ENCODE measurements around the gene NMRK2.
"Not testable (repeated sequence)": the region's sequence is repeated elsewhere in the genome, so short reads cannot be mapped to it uniquely, and the experiment has no call there.

NMRK2 gene

DNA sequence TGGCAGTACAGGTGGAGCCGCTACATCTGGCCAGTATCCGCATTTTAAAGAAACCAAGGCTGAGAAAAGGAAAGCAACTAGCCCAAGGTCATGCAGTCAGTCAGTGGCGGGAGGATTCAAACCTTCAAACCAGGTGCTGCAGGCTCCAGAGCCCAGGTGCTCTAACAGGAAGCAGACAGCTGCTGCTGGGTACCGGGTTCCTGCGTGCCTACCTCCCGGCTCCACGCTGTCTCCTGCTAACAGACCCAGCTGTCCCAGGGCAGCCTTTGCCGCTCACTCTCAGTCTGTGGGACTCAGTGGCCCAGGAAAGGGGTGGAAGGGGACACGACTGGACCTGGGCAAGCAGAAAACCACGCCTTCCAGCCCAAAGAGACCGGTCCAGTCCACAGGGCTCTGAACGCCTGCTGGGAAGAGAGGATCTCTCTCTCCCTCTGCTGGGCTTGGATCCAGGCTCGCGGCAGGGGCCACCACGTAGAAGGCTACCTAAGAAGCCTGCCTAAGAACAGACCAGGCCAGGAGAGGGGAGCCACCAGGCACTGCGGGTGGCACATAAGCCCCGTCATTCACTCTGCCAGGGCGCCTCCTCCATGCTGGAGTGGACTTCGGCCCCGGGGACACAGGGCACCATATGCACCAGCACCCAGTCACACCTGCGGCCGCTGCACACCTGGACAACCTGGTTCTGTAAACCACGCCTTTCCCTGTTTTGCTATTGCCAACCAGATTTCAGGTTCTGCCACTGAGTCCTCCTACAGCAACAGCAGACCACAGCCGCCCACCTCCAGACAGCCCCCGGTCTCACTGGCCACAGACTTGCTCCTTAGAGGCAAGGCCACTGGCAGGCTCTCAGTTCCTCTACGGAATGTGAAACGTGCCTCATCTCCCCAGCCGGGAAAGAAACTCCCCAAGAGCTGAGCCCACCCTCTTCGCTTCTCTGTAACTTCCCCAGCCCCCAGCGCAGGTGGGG, 33.5 kb downstream of the NMRK2 start:
- DNase-seq, result no peak

DNA sequence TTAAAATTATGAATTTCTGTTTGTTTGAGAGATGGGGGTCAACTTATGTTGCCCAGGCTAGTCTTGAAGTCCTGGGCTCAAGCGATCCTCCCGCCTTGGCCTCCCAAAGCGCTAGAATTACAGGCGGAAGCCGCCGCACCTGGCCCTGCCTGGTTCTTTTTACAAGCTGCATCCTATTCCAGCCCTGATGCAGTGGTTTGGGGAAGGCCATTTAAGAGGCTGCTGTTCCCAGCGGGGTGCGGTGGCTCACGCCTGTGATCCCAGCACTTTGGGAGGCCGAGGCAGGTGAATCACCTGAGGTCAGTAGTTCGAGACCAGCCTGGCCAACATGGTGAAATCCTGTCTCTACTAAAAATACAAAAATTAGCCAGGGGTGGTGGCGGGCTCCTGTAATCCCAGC, 35.1 kb downstream of the NMRK2 start:
- not testable (repeated sequence) for DNase-seq

DNA sequence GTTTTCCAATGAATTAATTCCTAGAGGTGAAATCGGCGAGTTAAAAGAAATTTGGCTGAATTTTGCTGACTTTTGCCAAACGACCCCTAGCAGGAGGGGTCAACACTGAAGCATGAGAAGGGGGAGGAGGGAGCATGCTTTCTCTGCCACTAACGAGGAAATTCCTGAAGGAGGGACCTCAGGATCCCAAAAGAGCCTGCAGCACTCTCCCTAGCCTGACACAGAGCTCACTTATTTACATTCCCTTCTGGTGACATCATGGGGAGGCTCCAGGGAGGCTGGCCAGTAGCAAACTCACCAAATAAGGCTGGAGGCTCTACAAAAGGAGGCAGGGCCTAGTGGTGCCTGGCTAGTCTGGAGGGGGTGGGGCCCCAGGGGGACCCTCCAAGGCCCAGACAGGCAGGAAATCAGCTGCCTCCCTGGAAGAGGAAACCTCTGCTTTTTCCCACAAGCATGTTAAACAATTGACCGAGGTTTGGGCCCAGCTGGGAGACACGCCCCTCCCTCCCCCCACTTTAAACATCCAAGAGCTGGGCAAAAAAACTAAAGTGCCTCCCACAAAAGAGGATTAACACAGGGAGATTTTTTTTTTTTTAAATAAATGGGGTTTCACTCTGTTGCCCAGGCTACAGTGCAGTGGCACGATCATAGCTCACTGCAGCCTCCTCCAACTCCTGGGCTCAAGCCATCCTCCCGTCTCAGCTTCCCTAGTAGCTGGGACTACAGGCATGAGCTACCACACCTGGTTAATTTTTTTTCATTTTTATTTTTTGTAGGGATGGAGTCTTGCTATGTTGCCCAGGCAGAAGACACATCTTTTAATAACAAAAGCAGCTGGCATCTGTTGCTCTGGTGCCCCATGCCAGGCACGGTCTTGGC, 35.9 kb downstream of the NMRK2 start:
- DNase-seq, result no peak

DNA sequence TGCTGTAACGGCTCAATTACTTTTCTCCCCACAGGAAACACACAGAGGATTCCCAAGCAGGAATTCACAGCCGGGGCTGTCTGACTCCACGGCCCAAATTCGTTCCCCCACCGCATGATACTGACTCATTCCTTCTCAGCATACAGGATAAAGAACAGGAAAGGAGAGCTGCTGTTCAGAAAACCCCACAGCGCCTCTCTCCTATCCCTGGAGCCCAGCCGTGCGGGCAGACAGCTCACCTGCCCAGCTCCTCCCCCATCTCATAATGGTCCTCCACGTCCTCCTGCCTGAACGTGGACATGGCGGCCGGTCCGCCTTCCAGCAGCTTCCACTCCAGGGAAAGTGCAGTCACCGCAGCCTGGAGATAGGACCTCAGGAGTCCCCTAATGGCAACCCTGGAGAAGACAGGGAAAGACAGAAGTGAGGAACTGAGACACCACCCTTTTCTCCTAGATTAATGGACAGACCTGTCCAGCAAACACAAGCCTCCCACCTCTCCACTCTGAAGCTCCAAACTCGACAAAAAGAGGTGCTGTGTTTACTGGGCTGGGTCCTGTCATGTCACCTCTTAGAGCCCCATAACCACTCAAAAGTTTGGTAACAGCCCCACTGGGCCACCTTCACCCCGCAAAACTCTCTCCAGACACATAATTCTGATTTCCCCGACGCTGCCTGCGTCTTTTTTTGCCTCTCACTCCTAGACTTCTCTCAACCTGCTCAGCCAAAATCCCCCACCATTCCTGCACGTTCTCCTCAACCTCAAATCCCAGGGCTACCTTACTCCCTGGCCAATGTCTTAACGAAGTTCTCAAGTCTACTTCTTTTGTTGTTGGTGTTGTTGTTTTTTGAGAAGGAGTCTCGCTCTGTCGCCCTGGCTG, 36.8 kb downstream of the NMRK2 start:
- DNase-seq, result no peak

DNA sequence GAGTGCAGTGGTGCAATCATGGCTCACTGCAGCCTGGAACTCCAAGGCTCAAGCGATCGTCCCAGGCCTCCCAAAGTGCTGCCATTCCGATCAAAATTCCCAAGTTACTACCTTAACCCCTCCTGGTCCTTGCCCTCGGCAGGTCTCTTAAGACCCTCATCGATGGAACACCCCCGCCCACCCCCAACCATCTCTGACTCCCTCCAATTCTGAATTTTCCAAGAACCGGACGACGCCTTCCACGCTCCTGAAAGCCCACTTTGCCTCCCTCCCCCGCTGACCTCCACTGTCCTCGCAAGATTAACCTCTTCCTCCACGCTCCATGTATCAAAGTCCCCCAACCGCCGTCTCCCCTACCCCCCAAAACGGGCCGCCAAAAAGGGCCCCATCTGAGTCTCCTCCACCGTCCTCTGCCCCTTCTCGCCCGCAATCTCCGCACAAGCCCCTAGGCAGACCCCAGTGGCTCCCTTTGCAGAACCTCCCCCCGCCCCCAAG, 37.5 kb downstream of the NMRK2 start:
- no peak for DNase-seq

DNA sequence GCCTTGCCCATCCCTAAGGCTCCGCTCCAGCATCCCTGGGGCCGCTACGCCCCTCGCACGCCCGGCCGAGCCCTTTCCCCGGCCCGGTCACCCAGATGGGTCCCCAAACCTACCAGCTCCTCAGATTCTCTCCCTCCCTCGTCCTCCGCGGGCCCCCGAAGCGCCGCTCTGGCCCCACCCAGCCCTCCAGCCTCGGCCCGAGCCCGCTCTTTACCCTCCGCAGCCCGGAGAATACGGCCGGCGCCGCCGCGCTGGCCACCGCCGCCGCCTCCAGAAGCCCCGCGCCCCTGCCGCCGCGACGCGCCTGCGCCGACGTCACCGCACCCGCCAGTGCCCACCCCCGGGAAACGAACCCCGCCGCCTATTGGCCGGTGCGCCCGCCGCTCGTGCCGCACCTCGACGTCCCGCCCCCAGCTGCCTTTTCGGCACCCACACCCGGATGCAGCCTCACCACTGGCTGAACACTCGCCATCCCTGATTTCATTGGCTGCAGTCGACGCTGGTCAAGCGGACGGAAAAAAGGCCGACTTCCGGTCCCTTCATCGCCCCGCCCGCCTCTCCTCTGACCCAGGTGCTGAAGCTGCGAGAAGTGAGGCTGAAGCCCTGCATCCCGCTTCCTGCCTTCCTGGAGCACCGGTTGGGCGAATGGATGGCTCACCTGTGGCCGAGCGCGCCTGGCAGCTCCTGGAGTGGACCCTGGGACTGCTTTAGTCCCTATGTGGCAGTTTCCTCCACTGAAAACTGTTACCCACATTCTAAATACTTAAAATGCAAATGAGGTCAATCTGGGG, 38.1 kb downstream of the NMRK2 start, which contains the start of gene DAPK3:
TSS of gene DAPK3 (minus strand) at position 292 of the 791 bp plus-strand sequence. CDS start 1,364 bp downstream, outside the sequence.
- peak; percentile 87 for DNase-seq

DNA sequence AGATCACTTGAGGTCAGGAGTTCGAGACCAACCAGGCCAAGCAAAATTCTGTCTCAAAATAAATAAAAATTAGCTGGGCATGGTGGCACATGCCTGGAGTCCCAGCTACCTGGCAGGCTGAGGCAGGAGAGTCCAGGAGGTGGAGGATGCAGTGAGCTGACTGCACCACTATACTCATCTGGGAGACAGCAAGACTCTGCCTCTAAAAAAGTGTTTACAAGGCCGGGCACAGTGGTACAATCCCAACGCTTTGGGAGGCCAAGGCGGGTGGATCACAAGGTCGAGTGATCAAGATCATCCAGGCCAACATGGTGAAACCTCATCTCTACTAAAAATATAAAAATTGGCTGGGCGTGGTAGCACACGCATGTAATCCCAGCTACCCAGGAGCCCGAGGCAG, 42.3 kb downstream of the NMRK2 start:
- DNase-seq, result no peak

DNA sequence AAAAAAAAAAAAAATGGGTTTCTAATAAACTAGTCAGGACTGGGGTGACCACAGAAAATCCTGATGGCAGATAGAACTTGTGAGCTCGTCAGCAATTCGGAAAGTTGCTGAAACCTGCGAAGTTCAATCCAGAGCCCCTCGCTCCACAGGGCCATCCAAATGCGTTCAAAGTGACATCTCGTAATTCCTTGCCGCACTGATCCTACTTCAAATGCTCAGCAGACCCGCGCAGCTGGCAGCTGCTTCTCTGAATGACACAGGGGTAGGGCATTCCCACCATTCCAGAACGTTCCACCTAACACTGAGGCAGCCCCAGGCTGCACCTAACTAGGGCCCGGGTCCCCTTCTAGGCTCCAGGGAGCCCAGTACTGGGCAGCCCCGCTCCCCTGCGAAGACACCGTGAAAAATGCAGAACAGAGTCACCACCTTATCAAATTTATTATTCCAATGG, 42.8 kb downstream of the NMRK2 start:
- DNase-seq, result no peak

DNA sequence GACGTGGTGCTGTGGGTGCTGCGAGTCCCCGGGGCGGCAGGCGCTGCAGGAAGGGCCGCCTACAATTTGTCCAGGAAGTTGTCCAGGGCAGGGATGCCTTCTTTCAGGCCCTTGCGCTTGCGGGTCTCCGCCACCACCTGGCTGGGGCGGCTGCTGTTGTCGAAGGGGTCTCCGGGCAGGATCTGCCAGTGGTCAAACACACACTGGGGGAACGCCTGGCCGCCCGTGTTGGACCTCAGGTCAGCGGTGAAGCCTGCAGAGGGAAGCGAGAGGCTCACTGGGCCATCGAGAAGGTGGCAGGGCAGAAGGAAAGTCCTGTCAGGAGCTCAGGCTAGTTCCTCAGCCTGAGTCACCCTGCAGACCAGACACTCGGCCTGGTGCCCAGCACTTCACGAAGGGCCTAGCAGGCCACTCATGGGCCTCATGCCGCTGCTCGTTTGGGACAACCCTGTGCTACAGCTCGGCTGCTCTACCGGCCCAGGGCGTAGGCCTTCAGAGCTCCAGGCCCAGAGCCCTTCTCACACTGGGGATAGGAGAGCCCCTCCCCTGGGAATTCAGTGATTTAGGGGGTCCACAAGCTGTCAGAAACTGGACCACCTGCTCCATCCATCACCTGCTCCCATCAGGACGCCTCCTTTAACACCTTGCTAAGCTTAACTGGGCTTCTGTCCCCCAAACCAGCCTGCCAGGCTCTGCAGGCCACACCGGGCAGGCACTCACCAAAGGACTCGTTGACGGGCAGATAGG, 43.8 kb downstream of the NMRK2 start:
- DNase-seq, result no peak

DNA sequence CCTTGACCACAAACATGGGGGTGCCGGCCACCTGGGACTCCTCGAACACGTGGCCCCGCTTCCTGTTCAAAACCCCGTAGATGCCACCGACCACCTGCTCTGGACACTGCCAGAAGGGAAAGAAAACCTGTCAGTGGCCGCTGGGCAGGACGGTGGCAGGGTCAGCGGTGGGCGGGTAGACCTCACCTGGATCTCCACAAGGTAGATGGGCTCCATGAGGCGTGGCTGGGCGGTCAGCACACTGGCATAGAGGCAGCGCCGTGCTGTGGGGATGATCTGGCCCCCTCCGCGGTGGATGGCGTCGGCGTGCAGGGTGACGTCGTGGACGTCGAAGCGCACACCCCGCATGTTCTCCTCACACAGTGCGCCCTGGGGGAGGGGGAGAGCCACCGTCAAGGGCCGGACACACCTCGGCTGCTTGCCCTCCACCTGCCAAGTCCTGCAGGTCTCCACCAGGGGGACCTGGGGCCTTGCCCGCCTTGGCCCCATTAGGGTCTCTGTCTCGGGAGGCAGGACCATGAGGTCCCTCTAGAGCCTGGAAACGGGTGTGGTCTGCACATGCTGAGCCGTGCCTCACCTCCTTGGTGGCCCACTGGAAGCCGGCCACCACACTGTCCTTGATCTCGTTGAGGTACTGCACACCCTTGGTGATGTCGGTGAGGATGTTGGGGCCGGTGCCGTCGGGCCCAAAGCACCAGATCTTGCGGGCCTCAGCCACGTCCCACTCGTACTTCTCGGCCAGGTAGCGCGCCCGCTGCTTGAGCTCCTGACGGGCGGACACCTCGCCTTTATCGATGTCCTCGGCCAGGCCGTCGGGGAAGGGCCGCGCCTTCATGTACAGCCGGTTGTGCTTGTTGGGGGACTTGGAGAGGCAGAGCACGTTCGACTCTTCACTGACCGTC, 44.6 kb downstream of the NMRK2 start:
- DNase-seq, result no peak

DNA sequence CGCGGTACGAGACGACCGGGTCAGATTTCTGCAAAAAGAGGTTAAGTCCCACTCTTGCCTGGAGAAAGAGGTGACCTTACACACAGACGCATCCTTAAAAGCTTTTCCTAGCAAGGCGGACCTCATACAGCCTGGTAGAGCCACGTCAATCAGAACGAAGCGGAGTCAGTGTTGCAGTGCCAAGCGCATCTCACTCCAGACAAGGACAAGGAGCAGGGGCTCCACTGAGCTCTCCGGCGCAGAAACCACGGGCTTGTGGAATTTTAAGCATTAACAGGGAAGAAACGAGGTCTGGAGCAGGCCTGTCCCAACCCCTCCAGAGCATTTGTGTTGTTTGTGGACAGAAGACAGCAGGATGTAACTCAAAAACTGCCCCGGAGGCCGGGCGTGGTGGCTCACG, 45.3 kb downstream of the NMRK2 start:
- no peak for DNase-seq

DNA sequence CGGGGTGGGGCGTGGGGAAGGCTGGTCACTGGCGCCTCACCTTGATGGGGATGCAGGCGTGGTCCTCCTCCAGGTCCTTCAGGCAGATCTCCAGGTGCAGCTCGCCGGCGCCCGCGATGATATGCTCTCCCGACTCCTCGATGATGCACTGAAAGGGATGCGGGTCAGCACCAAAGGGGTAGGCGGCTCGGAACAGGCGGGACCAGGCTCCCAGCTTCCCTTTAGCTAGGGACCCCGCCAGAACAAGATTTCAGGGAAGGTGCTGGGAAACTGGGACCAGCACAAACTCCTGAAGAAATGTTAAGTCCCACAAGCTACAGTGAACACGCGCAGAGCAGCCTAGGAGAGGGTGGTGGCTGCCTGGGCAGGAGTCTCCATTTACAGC, 46.4 kb downstream of the NMRK2 start:
- no peak for DNase-seq

DNA sequence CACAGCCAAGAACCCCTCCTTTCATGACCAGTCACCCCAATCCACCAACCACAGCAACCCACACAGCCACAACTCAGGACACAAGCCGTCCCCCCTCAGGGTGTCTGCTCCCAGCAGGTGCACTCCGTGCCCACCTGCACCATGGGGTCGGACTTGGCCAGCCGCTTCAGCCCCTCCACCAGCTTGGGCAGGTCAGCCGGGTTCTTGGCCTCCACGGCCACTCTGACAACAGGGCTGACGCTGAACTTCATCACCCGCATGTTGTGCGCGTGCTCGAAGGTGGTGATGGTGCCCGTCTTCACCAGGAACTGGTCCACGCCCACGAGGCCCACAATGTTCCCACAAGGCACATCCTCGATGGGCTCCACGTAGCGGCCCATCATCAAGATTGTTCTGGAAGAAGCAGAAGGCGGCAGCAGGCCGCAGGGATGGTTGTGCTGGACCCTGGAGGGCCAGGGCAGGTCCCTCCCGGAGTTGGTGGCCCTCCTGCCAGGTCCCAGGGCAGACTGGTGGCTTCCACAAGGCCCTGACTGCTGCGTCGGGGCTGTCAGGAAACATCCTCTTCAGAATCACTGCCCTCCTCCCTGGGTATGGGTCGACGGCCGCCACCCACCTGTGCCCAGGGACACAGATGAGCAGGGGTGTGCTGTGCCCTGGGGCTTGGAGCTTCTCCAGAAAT, 46.9 kb downstream of the NMRK2 start:
- no peak for DNase-seq

DNA sequence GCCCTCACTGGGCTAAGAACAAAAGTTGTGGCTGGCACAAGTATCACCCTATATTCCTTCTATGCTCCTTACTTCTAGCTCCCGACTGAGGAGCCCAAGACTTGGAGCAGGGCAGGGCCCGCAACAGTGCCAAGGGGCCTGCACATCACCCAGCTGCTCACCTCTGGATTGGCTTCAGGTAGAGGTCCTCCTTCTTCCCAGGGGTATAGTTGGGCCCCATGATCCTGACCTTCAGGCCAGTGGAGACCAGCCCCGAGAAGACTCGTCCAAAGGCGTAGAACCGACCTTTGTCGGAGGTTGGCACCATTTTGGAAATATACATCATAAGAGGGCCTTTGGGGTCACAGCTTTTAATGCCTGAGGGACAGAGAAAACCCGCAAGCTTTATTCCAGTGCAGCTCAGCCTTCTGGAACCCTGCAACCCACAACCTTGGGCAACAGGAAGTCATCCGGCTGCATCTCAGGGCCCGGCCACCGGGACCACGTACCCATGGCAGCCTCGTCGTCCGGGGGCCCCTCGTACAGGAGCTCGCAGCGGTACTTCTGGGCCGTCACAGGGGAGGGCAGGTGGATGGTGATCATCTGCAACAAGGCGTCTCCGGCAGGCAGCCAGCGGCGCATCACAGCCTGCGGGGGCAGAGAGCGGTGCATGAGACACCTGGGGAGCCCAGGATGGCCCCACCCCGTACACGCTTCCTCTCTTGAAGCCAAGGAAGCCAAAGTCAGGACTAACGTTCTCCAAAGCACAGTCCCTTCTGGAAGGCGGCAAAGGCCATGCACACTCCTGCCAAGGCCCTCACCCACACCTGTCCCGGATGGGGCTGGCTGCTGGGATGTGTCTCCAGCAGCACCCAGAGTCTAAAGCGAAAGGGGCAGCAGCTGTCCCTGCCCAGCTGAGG, 47.7 kb downstream of the NMRK2 start:
- DNase-seq, result no peak

DNA sequence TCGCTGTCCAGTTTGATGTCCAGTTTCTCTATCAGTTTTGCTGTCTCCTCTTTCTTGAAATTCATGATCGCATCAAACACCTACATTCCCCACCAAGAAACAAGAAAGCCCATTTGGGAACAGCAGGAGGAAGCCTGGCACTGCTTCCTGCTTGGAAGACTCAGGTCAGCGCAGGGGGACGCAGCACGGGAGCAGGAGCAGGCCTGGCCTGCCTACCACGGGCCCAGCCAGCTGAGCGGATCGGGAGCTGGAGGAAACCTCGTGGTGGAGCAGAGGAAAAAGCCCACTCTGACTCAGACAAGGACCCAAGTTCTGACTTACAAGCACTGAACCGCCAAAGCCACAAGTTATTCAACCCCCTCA, 48.5 kb downstream of the NMRK2 start:
- no peak for DNase-seq

DNA sequence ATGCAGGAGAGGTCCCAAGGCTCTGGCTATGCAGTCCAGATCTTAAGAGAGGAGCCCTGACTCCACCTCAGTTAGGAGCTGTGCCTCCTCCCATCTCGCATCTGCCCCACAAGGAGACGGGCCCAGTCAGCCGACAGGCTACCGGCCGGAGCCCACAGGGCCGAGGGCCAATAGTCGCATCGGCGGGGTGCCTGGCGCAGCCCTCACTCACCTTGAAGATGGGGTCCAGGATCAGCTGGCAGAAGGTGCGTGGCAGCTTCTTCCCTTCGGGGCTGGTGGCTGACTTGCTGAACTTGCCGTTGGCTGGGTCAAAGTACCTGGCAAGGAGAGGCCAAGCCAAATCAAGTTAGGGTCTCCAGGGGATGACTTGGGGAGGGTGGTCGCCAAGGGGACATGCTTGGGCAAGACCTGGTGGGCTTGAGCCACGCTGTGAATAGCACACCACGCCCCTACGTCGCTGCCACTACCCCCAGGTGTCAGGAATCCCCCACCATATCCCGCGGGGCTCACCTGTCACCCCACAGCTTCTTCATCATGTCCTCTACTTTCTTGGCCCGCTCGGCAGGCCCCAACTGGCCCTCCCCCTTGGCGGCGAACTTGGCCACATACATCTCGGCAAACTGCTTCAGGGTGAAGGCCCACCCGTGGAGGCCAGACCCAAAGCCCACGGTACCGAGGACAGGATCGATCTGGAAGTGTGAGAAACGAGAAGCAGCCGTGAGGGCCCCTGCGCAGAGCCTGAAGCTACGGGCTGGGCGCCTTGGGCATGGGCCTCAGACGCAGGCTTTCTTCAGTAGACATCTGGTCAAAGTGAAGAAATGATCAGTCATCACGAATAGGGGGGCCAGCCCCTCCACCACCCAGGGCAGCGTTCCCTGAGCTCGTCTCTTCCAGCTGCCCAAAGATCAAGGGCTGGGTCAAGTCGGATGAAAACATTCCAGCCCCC, 49.1 kb downstream of the NMRK2 start:
- DNase-seq, result no peak

All from GF-D8 (cell line).